ENCODE measurements around the gene VEPH1.

Gene VEPH1

DNA sequence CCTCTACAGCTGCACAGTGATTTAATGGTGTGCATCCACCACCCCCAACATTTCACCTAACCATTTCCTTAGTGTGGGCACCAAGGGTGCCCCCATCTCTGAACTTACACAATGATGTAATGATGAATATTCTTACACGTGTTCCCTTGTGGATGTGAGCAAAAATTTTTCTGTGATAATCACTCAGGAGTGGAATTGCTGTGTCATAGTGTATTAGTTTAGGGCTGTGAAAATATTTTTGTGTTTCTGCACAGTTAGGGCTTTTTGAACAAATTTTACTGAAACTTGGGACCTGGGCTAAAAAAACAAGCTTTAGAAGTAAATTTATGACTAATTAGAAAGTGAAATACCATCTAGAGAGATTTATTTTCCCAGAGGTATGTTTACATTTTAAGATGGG, 208.7 kb downstream of the VEPH1 start:
- TF ChIP-seq, protein P1, sequence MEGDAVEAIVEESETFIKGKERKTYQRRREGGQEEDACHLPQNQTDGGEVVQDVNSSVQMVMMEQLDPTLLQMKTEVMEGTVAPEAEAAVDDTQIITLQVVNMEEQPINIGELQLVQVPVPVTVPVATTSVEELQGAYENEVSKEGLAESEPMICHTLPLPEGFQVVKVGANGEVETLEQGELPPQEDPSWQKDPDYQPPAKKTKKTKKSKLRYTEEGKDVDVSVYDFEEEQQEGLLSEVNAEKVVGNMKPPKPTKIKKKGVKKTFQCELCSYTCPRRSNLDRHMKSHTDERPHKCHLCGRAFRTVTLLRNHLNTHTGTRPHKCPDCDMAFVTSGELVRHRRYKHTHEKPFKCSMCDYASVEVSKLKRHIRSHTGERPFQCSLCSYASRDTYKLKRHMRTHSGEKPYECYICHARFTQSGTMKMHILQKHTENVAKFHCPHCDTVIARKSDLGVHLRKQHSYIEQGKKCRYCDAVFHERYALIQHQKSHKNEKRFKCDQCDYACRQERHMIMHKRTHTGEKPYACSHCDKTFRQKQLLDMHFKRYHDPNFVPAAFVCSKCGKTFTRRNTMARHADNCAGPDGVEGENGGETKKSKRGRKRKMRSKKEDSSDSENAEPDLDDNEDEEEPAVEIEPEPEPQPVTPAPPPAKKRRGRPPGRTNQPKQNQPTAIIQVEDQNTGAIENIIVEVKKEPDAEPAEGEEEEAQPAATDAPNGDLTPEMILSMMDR (IDR thresholded peaks at IDR 0.05; ENCODE audit: insufficient read depth, low read length, poor library complexity, severe bottlenecking), result no peak
- no peak for TF ChIP-seq EZH2phosphoT487 (conservative IDR thresholded peaks at IDR 0.05; ENCODE audit: low read length)
- H3K9ac ChIP-seq (ENCODE audit: low read length), result no peak overlapping the region
- no peak overlapping the region for H3K27ac ChIP-seq (ENCODE audit: low read depth, low read length)
- no peaks in the 10 kb centered on the region for H3F3A ChIP-seq (ENCODE audit: insufficient read depth)
- H4K20me1 ChIP-seq (ENCODE audit: low read depth, low read length), result no peaks in the 10 kb centered on the region
- no peaks in the 10 kb centered on the region for H3K79me2 ChIP-seq (ENCODE audit: insufficient read depth, low read length)
- no peak overlapping the region for H3K4me2 ChIP-seq (ENCODE audit: low read depth, low read length, poor library complexity, severe bottlenecking)
- H3K4me3 ChIP-seq (ENCODE audit: insufficient read depth, low read length, poor library complexity, severe bottlenecking), result no peak overlapping the region
- no peaks in the 10 kb centered on the region for H3K9me2 ChIP-seq (replicated peaks; ENCODE audit: insufficient read depth, low read length)
- no peaks in the 10 kb centered on the region for H3K27me3 ChIP-seq (ENCODE audit: low read length)
- H2AFZ ChIP-seq (ENCODE audit: low read depth, low read length, severe bottlenecking), result no peak overlapping the region
- H3K36me3 ChIP-seq (ENCODE audit: low read length), result no peaks in the 10 kb centered on the region
- H3K9me3 ChIP-seq (ENCODE audit: insufficient read depth, low read length), result no peaks in the 10 kb centered on the region

DNA sequence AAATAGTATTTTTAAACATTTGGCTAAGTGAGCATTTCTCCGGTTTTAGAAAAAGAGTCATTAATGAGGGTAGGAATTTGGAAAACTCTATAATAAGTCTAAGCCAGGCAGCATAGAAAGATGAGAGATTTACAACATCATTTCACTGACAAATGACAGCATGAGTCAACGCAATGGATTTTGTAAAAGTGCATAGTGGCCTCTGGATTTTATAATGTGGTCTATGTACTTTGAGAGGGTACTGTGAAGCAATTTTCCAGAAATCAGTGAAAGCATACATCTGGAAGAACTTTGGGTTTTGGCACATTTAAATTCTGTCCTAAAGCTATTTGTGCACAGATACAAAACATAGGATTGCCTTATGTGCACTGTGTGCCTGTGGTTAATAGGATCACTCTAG, 212.4 kb downstream of the VEPH1 start:
- Histone ChIP-seq H2AFZ (ENCODE audit: low read depth, low read length, severe bottlenecking) (no peak overlapping the region), H3K4me2 (ENCODE audit: low read depth, low read length, poor library complexity, severe bottlenecking) (no peak overlapping the region), H3F3A (ENCODE audit: insufficient read depth) (no peaks in the 10 kb centered on the region), H3K36me3 (ENCODE audit: low read length) (no peaks in the 10 kb centered on the region), H3K27me3 (ENCODE audit: low read length) (no peaks in the 10 kb centered on the region), H3K4me3 (ENCODE audit: insufficient read depth, low read length, poor library complexity, severe bottlenecking) (no peak overlapping the region), H4K20me1 (ENCODE audit: low read depth, low read length) (no peaks in the 10 kb centered on the region), H3K27ac (ENCODE audit: low read depth, low read length) (no peak overlapping the region), H3K9ac (ENCODE audit: low read length) (no peak overlapping the region), H3K9me3 (ENCODE audit: insufficient read depth, low read length) (no peaks in the 10 kb centered on the region), H3K9me2 (replicated peaks; ENCODE audit: insufficient read depth, low read length) (no peaks in the 10 kb centered on the region), H3K79me2 (ENCODE audit: insufficient read depth, low read length) (no peaks in the 10 kb centered on the region)
- TF ChIP-seq, protein P1 (IDR thresholded peaks at IDR 0.05; ENCODE audit: insufficient read depth, low read length, poor library complexity, severe bottlenecking), result no peak
- TF ChIP-seq EZH2phosphoT487 (conservative IDR thresholded peaks at IDR 0.05; ENCODE audit: low read length), result no peak

DNA sequence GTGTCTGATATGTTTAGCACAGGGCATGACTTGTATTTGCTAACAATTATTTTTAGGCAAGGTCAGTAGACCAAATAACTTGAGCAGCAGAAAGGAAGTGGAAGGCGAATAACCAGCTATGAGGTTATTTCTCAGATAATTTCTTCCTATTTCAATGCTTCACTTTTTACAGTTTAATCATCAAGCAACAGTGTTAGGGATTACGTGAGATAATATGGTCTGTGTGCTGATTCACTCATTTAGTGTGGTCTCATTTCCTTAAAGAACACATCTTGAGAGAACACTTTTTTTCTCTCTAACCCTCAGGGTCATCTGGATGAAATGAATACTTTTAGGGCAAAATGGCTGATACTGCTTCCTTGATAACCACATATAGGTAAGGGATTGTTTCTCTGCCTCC, 217.2 kb downstream of the VEPH1 start:
- Histone ChIP-seq H4K20me1 (ENCODE audit: low read depth, low read length) (no peaks in the 10 kb centered on the region), H2AFZ (ENCODE audit: low read depth, low read length, severe bottlenecking) (no peak overlapping the region), H3K27ac (ENCODE audit: low read depth, low read length) (no peak overlapping the region), H3K9me2 (replicated peaks; ENCODE audit: insufficient read depth, low read length) (no peaks in the 10 kb centered on the region), H3K4me2 (ENCODE audit: low read depth, low read length, poor library complexity, severe bottlenecking) (no peak overlapping the region), H3K79me2 (ENCODE audit: insufficient read depth, low read length) (no peaks in the 10 kb centered on the region), H3K9ac (ENCODE audit: low read length) (no peak overlapping the region), H3K36me3 (ENCODE audit: low read length) (no peaks in the 10 kb centered on the region), H3K4me3 (ENCODE audit: insufficient read depth, low read length, poor library complexity, severe bottlenecking) (no peak overlapping the region), H3K27me3 (ENCODE audit: low read length) (no peaks in the 10 kb centered on the region), H3K9me3 (ENCODE audit: insufficient read depth, low read length) (no peaks in the 10 kb centered on the region), H3F3A (ENCODE audit: insufficient read depth) (no peaks in the 10 kb centered on the region)
- TF ChIP-seq EZH2phosphoT487 (conservative IDR thresholded peaks at IDR 0.05; ENCODE audit: low read length), result no peak
- TF ChIP-seq, protein P1 (IDR thresholded peaks at IDR 0.05; ENCODE audit: insufficient read depth, low read length, poor library complexity, severe bottlenecking), result no peak

All from SU-DHL-6 (cell line).